Activated T-helper 1 cell treated with anti-CD3 and anti-CD28 coated beads, Interleukin-12 subunit alpha, Interleukin-12 subunit beta, Interleukin-2, Interleukin-4 antibody, amounts not matched to agents 30 ng/mL and 10 ng/mL and 1 ng/mL, durations not matched to agents 14 hours and 24 hours and 36 hours (primary cell): Measurements from ENCODE around the gene HES2. TPM values are rescaled to one million over a fixed set of nuclear protein-coding genes. Genes with fewer than 3 reads are reported as not detected.
"Not testable (repeated sequence)": the region's sequence is repeated elsewhere in the genome, so short reads cannot be mapped to it uniquely, and the experiment has no call there.

Experiments used
- DNase-seq: peaks from one replicate; pipeline ENCODE4 v3.0.0; 2021; ENCODE audit warnings: low spot score
- H3K27ac Mint-ChIP-seq: one replicate; pipeline ENCODE4 v1.8.0; 2021; ENCODE audit warnings: mild to moderate bottlenecking, mixed read lengths
- H3K27me3 Mint-ChIP-seq: one replicate; pipeline ENCODE4 v1.8.0; 2022; ENCODE audit warnings: mild to moderate bottlenecking, moderate library complexity, mixed read lengths; ENCODE audit not compliant: insufficient read depth
- H3K36me3 Mint-ChIP-seq: one replicate; pipeline ENCODE4 v1.8.0; 2021; ENCODE audit warnings: low read depth, mixed read lengths
- H3K4me1 Mint-ChIP-seq: one replicate; pipeline ENCODE4 v1.8.0; 2021; ENCODE audit warnings: low read depth, mixed read lengths
- H3K4me3 Mint-ChIP-seq: one replicate; pipeline ENCODE4 v1.8.0; 2021; ENCODE audit warnings: mild to moderate bottlenecking, moderate library complexity, mixed read lengths
- H3K9me3 Mint-ChIP-seq: one replicate; pipeline ENCODE4 v1.8.0; 2021; ENCODE audit warnings: mixed read lengths
- intact Hi-C: fragments of 100-400 bp; cut with micrococcal nuclease; formaldehyde crosslinking; loops from one replicate; pipeline ENCODE4 v1.15.1; 2024
- total RNA-seq: library from RNA; stranded (reverse); gene quantifications from 2 replicates; pipeline ENCODE4 v1.2.3, GENCODE V29; 2022

The HES2 gene
- total RNA-seq, 1 donor from 2014 or later, result 0.29 TPM

- Mint-ChIP-seq H3K9me3 (no peaks in the 10 kb centered on the region), H3K27me3 (peaks cover 46% of the 10 kb centered on the region), H3K4me1 (peaks cover 11% of the 10 kb centered on the region), H3K27ac (no peak overlapping the region), H3K36me3 (no peaks in the 10 kb centered on the region), H3K4me3 (no peak overlapping the region)
- DNase-seq, result peak; percentile 70
- intact Hi-C loops, result no loop called here
These were observed 20.7 kb upstream of the HES2 start for GRCh38 chr1:6440198-6441126.

- Mint-ChIP-seq H3K9me3 (no peaks in the 10 kb centered on the region), H3K27me3 (peaks cover 46% of the 10 kb centered on the region), H3K4me3 (no peak overlapping the region), H3K4me1 (peaks cover 5% of the 10 kb centered on the region), H3K27ac (no peak overlapping the region), H3K36me3 (no peaks in the 10 kb centered on the region)
- DNase-seq, result peak; percentile 61
- intact Hi-C loops, result loop anchor here (1.0 kb wide), 3 partner anchors 15 to 192 kb away; no protein-coding TSS in a partner anchor
These were observed 18.4 kb upstream of the HES2 start for GRCh38 chr1:6438047-6438525.

- DNase-seq, H3K9me3 Mint-ChIP-seq, intact Hi-C loops, H3K27ac Mint-ChIP-seq, H3K4me1 Mint-ChIP-seq, H3K4me3 Mint-ChIP-seq, H3K36me3 Mint-ChIP-seq: not testable (repeated sequence)
- H3K27me3 Mint-ChIP-seq, result peaks cover 41% of the 10 kb centered on the region
These were observed 17.4 kb upstream of the HES2 start for GRCh38 chr1:6437012-6437700.

GRCh38 chr1:6436277-6436676 lies 16.6 kb upstream of the HES2 start:
- DNase-seq, H3K36me3 Mint-ChIP-seq, H3K4me3 Mint-ChIP-seq, H3K9me3 Mint-ChIP-seq, H3K27ac Mint-ChIP-seq, H3K4me1 Mint-ChIP-seq, intact Hi-C loops: not testable (repeated sequence)
- peaks cover 34% of the 10 kb centered on the region for H3K27me3 Mint-ChIP-seq

- intact Hi-C loops, result no loop called here
- Mint-ChIP-seq H3K4me3 (no peak overlapping the region), H3K4me1 (peaks cover 5% of the 10 kb centered on the region), H3K36me3 (no peaks in the 10 kb centered on the region), H3K27ac (no peak overlapping the region), H3K9me3 (no peaks in the 10 kb centered on the region), H3K27me3 (peaks cover 33% of the 10 kb centered on the region)
- no peak for DNase-seq
These were observed 15.8 kb upstream of the HES2 start for GRCh38 chr1:6435547-6435946.

- Mint-ChIP-seq H3K36me3 (no peaks in the 10 kb centered on the region), H3K27me3 (peaks cover 35% of the 10 kb centered on the region), H3K4me3 (no peak overlapping the region), H3K9me3 (no peaks in the 10 kb centered on the region), H3K27ac (no peak overlapping the region), H3K4me1 (peaks cover 5% of the 10 kb centered on the region)
- DNase-seq, result no peak
- intact Hi-C loops, result no loop called here
These were observed 15.4 kb upstream of the HES2 start for GRCh38 chr1:6435129-6435528.

- Mint-ChIP-seq H3K4me3 (no peak overlapping the region), H3K4me1 (peaks cover 5% of the 10 kb centered on the region), H3K27me3 (peaks cover 26% of the 10 kb centered on the region), H3K36me3 (no peaks in the 10 kb centered on the region), H3K9me3 (no peaks in the 10 kb centered on the region), H3K27ac (no peak overlapping the region)
- intact Hi-C loops, result no loop called here
- no peak for DNase-seq
These were observed 14.5 kb upstream of the HES2 start for GRCh38 chr1:6434186-6434585.

- H3K36me3 Mint-ChIP-seq, H3K9me3 Mint-ChIP-seq, DNase-seq, H3K27ac Mint-ChIP-seq, H3K4me3 Mint-ChIP-seq, intact Hi-C loops, H3K4me1 Mint-ChIP-seq: not testable (repeated sequence)
- H3K27me3 Mint-ChIP-seq, result peaks cover 24% of the 10 kb centered on the region
These were observed 12.2 kb upstream of the HES2 start for GRCh38 chr1:6431645-6432579.

GRCh38 chr1:6429660-6430411 lies 10.1 kb upstream of the HES2 start:
- not testable (repeated sequence) for H3K27ac Mint-ChIP-seq, H3K4me3 Mint-ChIP-seq

GRCh38 chr1:6428453-6428852 lies 8.7 kb upstream of the HES2 start:
- H3K4me3 Mint-ChIP-seq, H3K4me1 Mint-ChIP-seq, H3K27ac Mint-ChIP-seq, DNase-seq, H3K36me3 Mint-ChIP-seq, H3K9me3 Mint-ChIP-seq, intact Hi-C loops: not testable (repeated sequence)
- peaks cover 29% of the 10 kb centered on the region for H3K27me3 Mint-ChIP-seq

More at GRCh38 chr1:6429660-6430411, 10.1 kb upstream of the HES2 start:
- H3K9me3 Mint-ChIP-seq, intact Hi-C loops, DNase-seq, H3K36me3 Mint-ChIP-seq, H3K4me1 Mint-ChIP-seq: not testable (repeated sequence)
- peaks cover 26% of the 10 kb centered on the region for H3K27me3 Mint-ChIP-seq

GRCh38 chr1:6427441-6428390 lies 8.0 kb upstream of the HES2 start:
- H3K4me3 Mint-ChIP-seq, result no peak overlapping the region
- no peaks in the 10 kb centered on the region for H3K36me3 Mint-ChIP-seq
- H3K27me3 Mint-ChIP-seq, result peaks cover 34% of the 10 kb centered on the region
- H3K27ac Mint-ChIP-seq, result no peak overlapping the region
- DNase-seq, result no peak
- peaks cover 6% of the 10 kb centered on the region for H3K4me1 Mint-ChIP-seq
- H3K9me3 Mint-ChIP-seq, result no peaks in the 10 kb centered on the region
- intact Hi-C loops, result no loop called here
